NCI-H146 (cell line): ENCODE results near the gene RBMS1.
"Not testable (repeated sequence)": the region's sequence is repeated elsewhere in the genome, so short reads cannot be mapped to it uniquely, and the experiment has no call there.

Experiments
- DNase-seq: peaks from one replicate; lab custom pipeline; 2025; lab: John Stamatoyannopoulos, UW

Gene RBMS1

GRCh38 chr2:160469621-160470204, 23.9 kb downstream of the RBMS1 start:
- DNase-seq, result no peak

GRCh38 chr2:160469164-160469563, 24.4 kb downstream of the RBMS1 start:
- DNase-seq, result no peak

GRCh38 chr2:160467086-160467485, 26.5 kb downstream of the RBMS1 start:
- no peak for DNase-seq

- no peak for DNase-seq
These were observed 28.2 kb downstream of the RBMS1 start for GRCh38 chr2:160465406-160465805.

- DNase-seq, result no peak
These were observed 28.6 kb downstream of the RBMS1 start for GRCh38 chr2:160465002-160465401.

- no peak for DNase-seq
These were observed 29.6 kb downstream of the RBMS1 start for GRCh38 chr2:160464017-160464416.

GRCh38 chr2:160463245-160463644, 30.4 kb downstream of the RBMS1 start:
- no peak for DNase-seq

GRCh38 chr2:160460333-160460731, 33.3 kb downstream of the RBMS1 start:
- DNase-seq, result no peak

- no peak for DNase-seq
These were observed 33.9 kb downstream of the RBMS1 start for GRCh38 chr2:160459538-160460332.

- no peak for DNase-seq
These were observed 34.7 kb downstream of the RBMS1 start for GRCh38 chr2:160458718-160459453.

- no peak for DNase-seq
These were observed 36.0 kb downstream of the RBMS1 start for GRCh38 chr2:160457588-160457987.

GRCh38 chr2:160454070-160454797, 39.4 kb downstream of the RBMS1 start:
- no peak for DNase-seq

GRCh38 chr2:160453111-160453820, 40.3 kb downstream of the RBMS1 start:
- no peak for DNase-seq

- no peak for DNase-seq
These were observed 43.1 kb downstream of the RBMS1 start for GRCh38 chr2:160450486-160450885.

- not testable (repeated sequence) for DNase-seq
These were observed 44.8 kb downstream of the RBMS1 start for GRCh38 chr2:160448821-160449220.

- DNase-seq, result no peak
These were observed 47.9 kb downstream of the RBMS1 start for GRCh38 chr2:160445673-160446072.

GRCh38 chr2:160442603-160443002, 51.0 kb downstream of the RBMS1 start:
- DNase-seq, result no peak

- DNase-seq, result no peak
These were observed 52.7 kb downstream of the RBMS1 start for GRCh38 chr2:160440888-160441287.

- not testable (repeated sequence) for DNase-seq
These were observed 54.6 kb downstream of the RBMS1 start for GRCh38 chr2:160439038-160439437.

GRCh38 chr2:160437273-160437672, 56.3 kb downstream of the RBMS1 start:
- DNase-seq, result no peak

GRCh38 chr2:160434254-160434948, 59.2 kb downstream of the RBMS1 start:
- no peak for DNase-seq
